K562 (cell line): ENCODE results near the gene CCSER2.

Source experiments
- FOXA3 ChIP-seq, 2 experiments: fragments of 450-650 bp in 1 of 2; sonication (generic) in 1 of 2; formaldehyde crosslinking; IDR thresholded peaks in 1 of 2; conservative IDR thresholded peaks in 1 of 2; 2 replicates each; pipeline versions ENCODE4 v1.4.0 to v1.8.0; 2020 to 2022; ENCODE audit warnings: mild to moderate bottlenecking in 2 of 2, missing genetic modification reagents in 1 of 2
- TF ChIP-seq, protein P1 (sequence below): fragments of 250-450 bp; sonication (Bioruptor Pico); IDR thresholded peaks from 2 replicates; pipeline ENCODE4 v1.4.0; 2020; ENCODE audit warnings: mild to moderate bottlenecking

DNA sequence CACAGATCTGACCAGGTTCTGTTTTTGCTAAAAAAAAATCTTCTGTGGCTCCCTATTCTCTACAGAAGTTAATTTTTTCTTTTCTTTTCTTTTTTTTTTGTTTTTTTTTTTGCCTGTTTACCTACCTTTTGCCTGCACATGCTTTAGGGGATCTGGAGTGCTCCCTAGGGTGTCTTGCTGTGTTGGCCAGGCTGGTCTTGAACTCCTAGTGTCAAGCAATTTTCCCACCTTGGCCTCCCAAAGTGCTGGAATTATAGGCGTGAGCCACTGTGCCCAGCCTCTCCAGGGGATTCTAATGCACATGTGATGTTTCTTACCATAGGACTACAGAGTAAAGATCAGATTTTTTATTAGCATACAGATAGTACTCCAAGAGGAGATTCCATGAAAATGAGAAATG, 10.6 kb downstream of the CCSER2 start:
- no peak for TF ChIP-seq FOXA3 (CRISPR knock-in tag; conservative IDR thresholded peaks at IDR 0.05 in 1 of 2, IDR thresholded peaks at IDR 0.05 in 1 of 2)
- TF ChIP-seq, protein P1, sequence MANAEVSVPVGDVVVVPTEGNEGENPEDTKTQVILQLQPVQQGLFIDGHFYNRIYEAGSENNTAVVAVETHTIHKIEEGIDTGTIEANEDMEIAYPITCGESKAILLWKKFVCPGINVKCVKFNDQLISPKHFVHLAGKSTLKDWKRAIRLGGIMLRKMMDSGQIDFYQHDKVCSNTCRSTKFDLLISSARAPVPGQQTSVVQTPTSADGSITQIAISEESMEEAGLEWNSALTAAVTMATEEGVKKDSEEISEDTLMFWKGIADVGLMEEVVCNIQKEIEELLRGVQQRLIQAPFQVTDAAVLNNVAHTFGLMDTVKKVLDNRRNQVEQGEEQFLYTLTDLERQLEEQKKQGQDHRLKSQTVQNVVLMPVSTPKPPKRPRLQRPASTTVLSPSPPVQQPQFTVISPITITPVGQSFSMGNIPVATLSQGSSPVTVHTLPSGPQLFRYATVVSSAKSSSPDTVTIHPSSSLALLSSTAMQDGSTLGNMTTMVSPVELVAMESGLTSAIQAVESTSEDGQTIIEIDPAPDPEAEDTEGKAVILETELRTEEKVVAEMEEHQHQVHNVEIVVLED (CRISPR knock-in tag) = no peak
